ENCODE measurements around the gene RCCD1.
A peak's percentile ranks its signal among the peaks of the same experiment; 100 is the strongest.
"Not testable (repeated sequence)": the region's sequence is repeated elsewhere in the genome, so short reads cannot be mapped to it uniquely, and the experiment has no call there.

RCCD1 gene

DNA sequence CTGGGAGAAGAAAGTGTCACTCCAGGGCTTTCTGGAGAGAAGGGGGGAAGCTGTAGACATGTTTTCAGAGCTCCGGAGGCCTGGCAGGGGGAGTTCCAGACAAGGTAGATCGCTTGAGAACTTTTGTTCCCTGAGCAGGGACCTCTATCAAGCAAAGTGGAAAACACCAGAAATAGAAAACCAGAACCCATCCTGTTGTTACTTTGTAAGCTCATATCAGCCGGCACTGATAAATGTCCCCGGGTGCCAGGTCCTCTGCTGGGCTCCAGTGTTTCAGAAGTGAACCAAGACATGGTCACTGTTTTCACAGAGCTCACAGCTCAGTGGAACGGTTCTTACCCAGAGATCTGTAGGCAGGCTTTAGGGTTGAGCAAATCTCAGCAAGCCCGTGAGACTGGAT, 35.8 kb upstream of the RCCD1 start:
- DNase-seq, result no peak

DNA sequence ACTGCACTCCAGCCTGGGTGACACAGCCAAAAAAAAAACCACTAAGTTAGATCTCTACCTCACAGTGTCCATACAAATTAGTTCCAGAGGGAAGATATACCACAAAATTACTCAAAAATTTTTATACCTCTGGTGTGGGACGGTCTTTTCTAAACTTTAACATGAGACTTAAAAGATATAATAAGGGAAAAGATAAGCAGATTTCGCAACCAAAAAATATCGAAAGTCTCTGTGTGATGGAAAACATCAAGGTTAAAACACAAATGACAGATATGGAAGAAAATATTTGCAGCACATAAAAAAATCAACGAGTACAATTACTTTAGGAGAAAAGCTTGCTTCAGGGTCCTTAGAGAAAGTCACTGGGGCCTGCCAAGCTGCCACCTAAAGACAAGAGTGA, 32.8 kb upstream of the RCCD1 start:
- DNase-seq, result no peak

GRCh38 chr15:90922712-90923322, 31.9 kb upstream of the RCCD1 start:
- DNase-seq, result peak; percentile 6

DNA sequence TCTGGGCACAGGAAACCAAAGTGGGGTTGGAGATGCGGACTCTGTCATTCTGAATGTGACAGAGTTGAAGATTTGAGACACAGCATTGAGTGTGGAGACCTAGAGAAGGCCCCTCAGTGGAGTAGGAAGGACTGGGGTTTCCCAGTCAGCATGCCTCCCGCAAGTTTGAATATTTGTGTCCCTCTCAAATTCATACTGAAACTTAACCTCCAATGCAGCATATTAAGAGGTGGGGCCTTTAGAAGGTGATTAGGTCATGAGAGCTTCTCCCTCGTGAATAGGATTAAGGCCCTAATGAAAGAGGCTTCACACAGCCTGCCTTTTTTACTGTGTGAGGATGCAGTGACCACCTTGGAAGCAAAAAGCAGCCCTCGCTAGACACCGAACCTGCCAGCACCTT, 30.3 kb upstream of the RCCD1 start:
- no peak for DNase-seq

DNA sequence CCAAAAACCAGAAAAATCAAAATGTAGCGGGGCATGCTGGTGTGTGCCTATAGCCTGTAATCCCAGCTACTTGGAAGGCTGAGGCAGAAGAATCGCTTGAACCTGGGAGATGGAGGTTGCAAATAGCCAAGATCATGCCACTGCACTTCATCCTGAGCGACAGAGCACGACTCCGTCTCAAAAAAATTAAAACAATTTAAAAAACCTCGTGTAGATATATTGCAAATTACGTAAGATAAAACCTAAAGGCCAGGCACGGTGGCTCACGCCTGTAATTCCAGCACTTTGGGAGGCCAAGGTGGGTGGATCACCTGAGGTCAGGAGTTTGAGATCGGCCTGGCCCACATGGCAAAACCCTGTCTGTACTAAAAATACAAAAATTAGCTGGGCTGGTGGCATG, 27.9 kb upstream of the RCCD1 start:
- DNase-seq, result not testable (repeated sequence)

DNA sequence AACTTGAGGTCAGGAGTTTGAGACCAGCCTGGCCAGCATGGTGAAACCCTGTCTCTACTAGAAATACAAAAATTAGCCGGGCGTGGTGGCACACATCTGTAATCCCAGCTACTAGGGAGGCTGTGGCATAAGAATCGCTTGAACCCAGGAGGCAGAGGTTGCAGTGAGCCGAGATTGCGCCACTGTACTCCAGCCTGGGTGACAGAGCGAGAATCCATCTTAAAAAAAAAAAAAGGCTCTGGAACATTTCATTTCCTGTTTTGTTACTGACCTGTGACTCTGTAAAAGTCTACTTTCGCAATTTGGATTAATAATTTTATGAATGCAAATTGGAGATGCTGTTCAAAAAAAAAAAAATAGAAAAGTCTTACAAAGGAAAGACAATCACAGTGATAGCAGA, 26.6 kb upstream of the RCCD1 start:
- DNase-seq, result not testable (repeated sequence)

GRCh38 chr15:90929246-90930019, 25.3 kb upstream of the RCCD1 start:
- no peak for DNase-seq

- DNase-seq, result no peak
Observed at GRCh38 chr15:90930861-90931574, 23.7 kb upstream of the RCCD1 start.

DNA sequence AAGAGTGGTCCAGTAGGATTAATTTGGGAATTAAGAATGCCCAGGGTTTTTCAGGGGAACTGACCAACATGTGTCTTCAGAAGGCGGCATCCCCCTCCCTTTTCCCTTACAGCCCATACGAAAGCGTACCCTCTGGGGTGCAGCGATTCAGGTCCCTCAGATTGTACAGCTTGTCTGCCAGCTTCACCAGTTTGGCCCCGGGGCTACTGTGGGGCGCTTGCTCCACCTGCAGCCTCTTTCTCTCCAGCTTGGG, 23.2 kb upstream of the RCCD1 start:
- no peak for DNase-seq

DNA sequence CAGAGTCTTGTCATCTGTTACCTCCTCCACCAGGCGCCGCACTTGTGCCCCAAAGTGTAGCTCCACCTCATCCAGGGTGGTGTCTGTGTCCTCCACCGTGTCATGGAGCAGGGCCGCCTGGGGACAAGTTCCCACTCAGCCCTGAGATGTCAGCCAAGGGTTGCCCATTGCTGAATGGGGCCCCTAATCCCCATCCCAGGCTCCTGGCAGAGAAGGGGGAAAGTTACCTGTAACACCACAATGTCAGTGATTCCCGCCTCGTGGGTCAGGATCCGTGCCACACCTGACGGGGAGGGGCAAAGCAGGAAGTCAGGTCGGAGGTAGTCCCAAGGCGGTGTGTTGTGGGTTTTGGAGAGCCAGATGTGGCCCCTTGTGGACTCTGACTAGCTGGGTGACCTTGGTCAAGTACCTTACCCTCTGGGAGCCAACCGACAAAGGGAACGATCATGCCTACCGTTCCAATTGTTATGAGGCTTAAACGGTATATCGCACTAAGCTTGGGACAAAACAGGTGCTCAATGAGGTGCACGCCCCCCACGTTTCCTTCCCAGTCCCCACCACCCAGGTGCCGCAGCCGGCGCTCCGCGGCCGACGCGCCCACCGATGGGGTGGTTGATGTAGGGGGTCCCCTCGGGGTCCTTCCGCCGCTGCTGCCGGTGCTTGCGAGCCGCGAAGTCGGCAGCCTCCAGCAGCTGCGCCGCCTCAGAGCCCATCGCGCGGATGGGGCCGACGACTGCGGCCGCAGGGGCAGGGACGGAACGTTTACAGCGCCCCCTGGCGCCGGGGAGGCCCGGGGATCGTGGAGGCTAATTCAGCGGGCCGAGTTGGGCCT, 22.6 kb upstream of the RCCD1 start, which contains the start of gene HDDC3:
TSS of gene HDDC3 (minus strand) at position 722 of the 832 bp plus-strand sequence. CDS start at position 713, 9 bp downstream.
- peak; percentile 85 for DNase-seq

DNA sequence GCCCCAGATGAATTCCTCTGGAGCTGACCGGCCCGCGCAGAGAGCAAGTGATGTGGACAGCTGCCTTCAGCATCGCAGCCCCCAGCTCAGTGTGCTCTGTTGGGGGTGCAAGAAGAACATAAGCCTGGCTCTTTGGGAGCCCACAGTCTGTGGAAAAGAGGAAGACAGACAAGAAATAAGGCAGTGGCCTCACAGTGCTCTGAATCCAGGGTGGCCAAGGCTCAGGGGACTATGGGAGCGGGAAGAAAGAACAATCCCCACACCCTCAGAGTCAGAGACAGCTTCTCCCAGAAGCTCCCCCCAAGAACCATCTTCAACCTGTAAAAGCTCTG, 22.1 kb upstream of the RCCD1 start:
- no peak for DNase-seq

GRCh38 chr15:90933301-90933700, 21.4 kb upstream of the RCCD1 start:
- no peak for DNase-seq

DNA sequence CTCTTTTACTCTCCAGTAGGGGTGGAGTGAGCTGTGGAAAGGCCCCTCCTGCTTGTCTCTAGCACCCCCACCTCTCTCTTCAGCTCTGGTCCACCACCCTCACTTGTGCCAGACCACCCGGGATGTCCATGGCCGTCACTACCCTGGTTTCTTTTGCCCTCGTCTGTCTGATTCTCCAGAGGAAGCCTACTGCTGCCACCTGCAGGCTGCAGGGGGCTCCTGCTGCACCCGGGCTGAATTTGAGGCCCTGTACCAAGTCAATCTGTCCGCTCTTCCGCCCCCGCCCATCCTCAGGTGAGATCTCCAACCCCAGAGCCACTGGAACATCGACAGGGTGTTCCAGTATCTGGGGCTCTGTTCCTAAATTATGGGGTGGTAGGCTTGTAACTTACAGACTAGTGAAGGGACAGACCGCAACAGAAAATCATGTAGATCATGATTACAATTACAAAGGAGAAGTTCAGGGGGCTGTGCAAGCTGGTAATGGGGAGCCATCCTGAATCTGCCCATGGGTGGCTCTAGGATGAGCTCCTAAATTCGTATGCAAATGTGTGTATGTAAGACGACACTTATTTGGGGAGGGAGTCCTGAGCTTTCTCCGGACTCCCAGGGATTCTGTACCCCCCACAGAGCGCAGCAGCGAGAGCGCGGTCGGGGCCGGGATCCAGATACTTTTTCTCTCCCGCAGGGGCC, 20.3 kb upstream of the RCCD1 start:
- peak; percentile 87 for DNase-seq

DNA sequence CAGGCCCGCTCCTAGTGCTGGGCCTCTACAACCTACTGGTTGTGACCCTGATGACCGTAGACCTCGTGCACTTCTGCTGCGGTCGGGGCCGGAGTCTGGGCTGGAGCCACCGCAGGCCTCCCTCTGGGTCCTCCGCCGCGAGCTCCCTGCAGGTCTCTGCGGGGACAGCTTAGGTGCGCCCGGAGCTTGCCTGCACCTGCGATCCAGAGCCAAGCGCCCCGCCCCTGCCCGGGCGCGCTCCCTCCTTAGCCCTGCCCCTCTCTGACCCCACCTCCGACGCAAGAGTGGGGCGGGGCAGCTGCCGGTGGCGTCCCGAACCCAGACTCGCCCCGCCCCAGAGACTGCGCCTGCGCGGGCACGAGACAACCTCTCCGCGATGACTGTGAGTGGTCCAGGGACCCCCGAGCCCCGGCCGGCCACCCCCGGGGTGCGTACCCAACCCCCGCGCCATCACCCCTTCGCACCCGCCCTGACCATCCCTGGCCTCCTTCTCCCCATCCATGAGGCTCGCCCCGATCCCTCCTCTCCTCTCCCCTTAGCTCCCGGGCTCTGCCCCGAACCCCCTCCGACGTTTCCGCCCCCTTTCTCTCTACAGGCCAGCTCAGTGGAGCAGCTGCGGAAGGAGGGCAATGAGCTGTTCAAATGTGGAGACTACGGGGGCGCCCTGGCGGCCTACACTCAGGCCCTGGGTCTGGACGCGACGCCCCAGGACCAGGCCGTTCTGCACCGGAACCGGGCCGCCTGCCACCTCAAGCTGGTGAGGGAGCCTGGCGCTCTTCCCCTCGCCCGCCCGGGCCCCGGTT, 19.5 kb upstream of the RCCD1 start, which contains the start of gene UNC45A:
TSS of gene UNC45A (plus strand) at position 337 of the 803 bp plus-strand sequence. CDS start at position 377, 40 bp downstream.
- peak; percentile 95 for DNase-seq

- DNase-seq, result no peak
Observed at GRCh38 chr15:90936823-90937222, 17.9 kb upstream of the RCCD1 start.

- no peak for DNase-seq
Observed at GRCh38 chr15:90938261-90938660, 16.4 kb upstream of the RCCD1 start.

DNA sequence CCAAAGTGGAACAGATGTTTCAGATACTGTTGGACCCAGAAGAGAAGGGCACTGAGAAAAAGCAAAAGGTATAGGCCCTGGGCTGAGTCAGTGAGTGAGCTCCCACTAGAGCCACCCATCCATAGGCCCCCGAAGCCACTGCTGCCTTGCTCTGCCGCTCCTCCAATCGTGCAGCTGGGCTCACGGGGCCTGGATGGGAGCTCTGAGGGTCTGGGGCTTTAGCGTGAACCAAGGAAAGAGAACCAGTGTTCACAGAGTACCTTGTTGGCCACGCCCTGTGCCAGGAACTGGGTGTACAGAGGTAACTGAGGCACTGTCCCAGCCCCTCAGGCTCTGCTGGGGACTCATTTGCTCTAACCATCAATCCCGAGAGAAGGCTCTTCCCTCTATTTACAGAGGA, 14.9 kb upstream of the RCCD1 start:
- no peak for DNase-seq

DNA sequence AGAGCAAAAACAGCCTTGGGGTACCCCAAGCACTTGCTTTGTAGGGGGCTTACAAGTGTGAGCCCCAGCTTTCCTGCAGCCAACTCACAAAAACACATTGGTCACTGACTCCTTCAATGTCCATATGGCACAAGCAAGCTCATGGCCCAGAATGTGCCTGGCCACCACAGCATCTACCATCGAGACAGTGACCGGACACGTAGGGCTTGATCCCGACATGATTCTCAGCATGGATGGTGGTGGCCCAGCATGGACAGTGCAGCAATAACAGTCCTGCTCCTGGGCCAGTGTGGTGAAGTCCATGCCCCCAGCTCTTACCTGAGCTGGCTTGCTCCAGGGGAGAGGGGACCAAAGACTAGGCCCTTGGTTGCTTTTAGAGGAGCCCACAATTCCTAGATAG, 13.6 kb upstream of the RCCD1 start:
- DNase-seq, result no peak

DNA sequence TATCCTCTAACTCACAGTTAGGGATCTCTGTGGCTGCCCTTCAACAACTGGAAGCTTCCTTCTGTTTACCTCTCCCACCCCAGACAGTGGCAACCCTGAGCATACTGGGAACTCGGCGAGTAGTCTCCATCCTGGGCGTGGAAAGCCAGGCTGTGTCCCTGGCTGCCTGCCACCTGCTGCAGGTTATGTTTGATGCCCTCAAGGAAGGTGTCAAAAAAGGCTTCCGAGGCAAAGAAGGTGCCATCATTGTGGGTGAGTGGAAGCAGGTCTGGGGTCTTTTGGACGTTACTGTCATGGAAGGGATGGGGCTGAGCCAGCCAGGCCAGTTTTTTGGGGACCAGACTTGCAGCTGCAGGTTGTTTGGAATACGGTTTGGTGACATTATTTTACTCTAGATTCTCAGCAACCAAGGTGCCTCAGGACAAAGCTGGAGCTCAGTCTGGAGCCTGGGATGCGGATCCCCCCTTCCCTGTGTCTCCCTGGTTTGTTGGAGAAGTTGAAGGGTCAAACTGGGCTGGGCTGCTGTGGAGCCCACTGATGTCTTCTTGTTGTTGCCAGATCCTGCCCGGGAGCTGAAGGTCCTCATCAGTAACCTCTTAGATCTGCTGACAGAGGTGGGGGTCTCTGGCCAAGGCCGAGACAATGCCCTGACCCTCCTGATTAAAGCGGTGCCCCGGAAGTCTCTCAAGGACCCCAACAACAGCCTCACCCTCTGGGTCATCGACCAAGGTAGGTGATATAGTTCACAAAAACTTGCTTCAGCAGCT, 12.1 kb upstream of the RCCD1 start:
- DNase-seq, result no peak

DNA sequence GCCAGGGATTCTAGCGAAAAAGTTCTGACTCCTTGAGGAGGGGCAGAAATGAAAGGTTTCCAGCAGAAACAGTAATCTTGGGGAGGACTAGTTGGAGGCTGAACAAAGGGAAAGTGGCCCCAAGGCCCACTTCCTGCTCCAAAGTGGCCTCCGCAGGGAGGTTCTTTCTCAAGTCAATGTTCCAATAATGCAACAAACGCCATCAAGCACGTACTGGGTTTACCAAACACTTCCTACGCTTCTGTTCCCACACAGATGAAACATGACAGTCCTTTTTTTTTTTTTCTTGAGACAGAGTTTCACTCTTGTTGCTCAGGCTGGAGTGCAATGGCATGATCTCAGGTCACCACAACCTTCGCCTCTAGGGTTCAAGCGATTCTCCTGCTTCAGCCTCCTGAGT, 9.6 kb upstream of the RCCD1 start:
- no peak for DNase-seq

DNA sequence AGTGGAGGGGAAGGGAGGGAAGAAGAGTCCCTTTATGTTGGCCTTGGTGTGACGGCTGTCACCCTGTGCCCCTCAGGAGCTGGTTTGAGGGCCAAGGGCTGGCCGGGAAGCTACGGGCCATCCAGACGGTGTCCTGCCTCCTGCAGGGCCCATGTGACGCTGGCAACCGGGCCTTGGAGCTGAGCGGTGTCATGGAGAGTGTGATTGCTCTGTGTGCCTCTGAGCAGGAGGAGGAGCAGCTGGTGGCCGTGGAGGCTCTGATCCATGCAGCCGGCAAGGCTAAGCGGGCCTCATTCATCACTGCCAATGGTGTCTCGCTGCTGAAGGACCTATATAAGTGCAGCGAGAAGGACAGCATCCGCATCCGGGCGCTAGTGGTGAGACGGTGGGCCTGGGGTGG, 8.1 kb upstream of the RCCD1 start:
- no peak for DNase-seq
